ENCODE data around the gene SLC6A2.

The SLC6A2 gene

DNA sequence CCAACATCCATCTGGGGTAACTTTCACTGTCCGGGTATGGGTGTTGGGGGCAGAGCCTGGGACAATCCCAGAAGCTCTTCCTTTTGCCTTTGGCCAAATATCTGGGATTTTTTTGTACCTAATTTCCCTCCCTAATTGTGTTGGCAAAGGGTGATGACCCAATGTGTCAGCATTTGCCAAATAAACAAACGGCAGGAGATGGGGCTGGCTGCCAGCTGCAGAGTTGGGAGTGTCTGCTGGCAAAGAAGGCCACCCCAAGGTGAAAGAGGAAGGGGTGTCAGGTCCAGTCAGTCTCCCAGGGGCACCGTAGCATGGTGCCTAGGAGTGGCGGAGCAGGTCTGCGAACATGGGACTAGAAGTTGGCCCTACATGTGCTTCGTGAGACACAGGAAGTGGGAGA lies 73.0 kb downstream of the SLC6A2 start:
- TF ChIP-seq, protein P1, sequence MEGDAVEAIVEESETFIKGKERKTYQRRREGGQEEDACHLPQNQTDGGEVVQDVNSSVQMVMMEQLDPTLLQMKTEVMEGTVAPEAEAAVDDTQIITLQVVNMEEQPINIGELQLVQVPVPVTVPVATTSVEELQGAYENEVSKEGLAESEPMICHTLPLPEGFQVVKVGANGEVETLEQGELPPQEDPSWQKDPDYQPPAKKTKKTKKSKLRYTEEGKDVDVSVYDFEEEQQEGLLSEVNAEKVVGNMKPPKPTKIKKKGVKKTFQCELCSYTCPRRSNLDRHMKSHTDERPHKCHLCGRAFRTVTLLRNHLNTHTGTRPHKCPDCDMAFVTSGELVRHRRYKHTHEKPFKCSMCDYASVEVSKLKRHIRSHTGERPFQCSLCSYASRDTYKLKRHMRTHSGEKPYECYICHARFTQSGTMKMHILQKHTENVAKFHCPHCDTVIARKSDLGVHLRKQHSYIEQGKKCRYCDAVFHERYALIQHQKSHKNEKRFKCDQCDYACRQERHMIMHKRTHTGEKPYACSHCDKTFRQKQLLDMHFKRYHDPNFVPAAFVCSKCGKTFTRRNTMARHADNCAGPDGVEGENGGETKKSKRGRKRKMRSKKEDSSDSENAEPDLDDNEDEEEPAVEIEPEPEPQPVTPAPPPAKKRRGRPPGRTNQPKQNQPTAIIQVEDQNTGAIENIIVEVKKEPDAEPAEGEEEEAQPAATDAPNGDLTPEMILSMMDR (IDR thresholded peaks at IDR 0.05; ENCODE audit: control insufficient read depth, extremely low read depth, insufficient read depth), result no peak
- DNase-seq (ENCODE audit: low read depth), result no peak
- no peak overlapping the region for H3K4me3 ChIP-seq (ENCODE audit: low read depth, low read length)

DNA sequence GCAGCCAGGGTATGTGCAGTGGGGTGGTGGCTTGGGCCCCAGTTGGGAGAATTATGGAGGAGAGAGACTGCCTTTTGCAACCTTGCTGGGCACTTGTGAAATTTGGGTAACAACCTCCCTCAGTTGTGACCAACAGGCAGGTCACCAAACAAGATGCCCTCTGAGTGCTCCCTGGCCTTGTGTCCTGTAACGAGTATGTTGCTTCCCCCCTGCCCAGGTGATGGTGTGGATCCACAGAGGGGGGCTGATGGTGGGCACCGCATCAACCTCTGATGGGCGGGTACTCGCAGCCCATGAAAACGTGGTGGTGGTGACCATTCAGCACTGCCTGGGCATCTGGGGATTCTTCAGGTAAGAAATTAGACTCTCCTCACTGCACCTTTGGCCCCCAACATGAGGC lies 74.3 kb downstream of the SLC6A2 start:
- DNase-seq (ENCODE audit: low read depth), result no peak
- no peak overlapping the region for H3K4me3 ChIP-seq (ENCODE audit: low read depth, low read length)
- TF ChIP-seq, protein P1 (IDR thresholded peaks at IDR 0.05; ENCODE audit: control insufficient read depth, extremely low read depth, insufficient read depth), result no peak

DNA sequence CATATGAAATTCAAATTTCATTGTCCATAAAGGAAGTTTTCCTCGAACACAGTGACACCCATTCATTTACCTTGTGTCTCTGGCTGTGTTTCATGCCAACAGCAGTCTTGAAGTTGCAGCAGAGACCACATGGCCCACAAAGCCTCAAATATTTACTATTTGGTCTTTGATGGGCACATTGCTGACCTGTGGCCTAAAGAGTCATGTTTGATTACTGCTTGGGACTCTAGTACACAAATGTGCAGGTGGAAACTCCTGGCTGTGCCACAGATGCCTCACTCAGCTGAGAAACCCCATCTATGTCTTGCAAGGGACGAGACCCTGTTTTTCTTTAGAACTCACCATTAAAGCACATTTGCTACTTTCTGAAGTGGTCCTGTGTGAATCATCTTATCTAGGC lies 76.7 kb downstream of the SLC6A2 start:
- no peak overlapping the region for H3K4me3 ChIP-seq (ENCODE audit: low read depth, low read length)
- TF ChIP-seq, protein P1 (IDR thresholded peaks at IDR 0.05; ENCODE audit: control insufficient read depth, extremely low read depth, insufficient read depth), result no peak
- no peak for DNase-seq (ENCODE audit: low read depth)

DNA sequence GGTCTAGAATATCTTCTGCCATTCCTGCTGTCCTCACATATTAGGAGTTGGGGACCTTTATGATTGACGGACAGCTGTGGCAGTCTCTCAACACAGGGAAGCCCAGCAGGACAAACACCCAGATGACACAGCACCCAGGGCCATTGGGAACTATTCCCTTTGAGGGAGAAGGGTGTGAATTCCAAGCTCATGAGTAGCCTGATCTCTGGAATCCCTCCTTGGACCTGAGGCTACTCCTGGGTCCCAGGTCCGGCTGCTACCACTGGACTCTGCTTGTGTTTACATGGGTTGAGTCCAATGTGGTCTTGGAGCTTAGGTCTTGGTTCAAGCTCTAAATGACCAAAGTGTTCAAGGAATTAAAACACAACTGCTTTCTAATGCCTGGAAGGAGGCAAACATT lies 78.9 kb downstream of the SLC6A2 start:
- TF ChIP-seq, protein P1 (IDR thresholded peaks at IDR 0.05; ENCODE audit: control insufficient read depth, extremely low read depth, insufficient read depth), result no peak
- no peak overlapping the region for H3K4me3 ChIP-seq (ENCODE audit: low read depth, low read length)
- DNase-seq (ENCODE audit: low read depth), result no peak

DNA sequence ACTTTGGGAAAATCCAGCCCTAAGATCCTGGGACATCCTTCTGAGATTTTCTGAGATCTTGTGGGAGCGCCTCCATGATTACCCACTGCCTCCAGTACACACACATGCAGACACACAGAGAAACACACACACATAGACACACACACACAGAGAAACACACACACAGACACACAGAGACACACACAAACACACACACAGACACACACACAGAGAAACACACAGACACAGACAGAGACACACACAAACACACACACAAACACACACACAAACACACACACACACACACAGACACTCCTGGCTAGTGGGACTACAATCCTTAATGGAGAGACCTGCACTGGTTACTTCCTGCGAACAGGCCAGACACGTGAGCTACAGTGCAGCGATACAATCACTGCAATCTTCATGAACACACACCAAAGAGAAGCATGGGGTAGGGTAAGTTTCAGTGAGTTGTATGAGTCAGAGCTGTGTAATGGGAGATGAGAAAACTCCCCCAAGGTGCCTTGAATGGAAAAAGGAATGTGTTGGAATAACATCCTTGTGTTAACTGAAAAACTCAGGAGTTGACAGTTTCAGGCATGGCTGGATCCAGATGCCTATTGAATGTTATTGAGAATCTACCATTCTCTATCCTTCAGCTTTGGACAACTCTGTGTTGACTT lies 79.5 kb downstream of the SLC6A2 start:
- no peak overlapping the region for H3K4me3 ChIP-seq (ENCODE audit: low read depth, low read length)
- no peak for DNase-seq (ENCODE audit: low read depth)
- TF ChIP-seq, protein P1 (IDR thresholded peaks at IDR 0.05; ENCODE audit: control insufficient read depth, extremely low read depth, insufficient read depth), result no peak

DNA sequence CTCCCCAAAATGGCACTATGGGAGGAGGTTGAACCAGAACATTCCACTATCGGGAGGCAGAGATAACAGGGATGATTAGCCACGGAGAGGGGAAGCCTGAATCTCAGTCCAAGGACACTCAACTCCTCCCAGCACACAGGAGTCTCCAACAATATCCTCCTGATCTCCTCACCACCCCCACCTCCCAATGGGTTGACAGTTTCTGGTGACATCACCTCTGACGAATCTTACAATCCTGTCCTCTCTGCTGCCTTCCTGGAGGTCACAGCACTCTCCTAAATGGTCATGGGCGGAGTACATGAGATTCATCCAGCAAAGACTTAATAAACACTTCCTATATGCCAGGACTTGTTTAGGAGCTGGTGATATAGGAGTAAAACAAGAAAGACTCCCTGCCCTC lies 80.9 kb downstream of the SLC6A2 start:
- DNase-seq (ENCODE audit: low read depth), result no peak
- H3K4me3 ChIP-seq (ENCODE audit: low read depth, low read length), result no peak overlapping the region
- TF ChIP-seq, protein P1 (IDR thresholded peaks at IDR 0.05; ENCODE audit: control insufficient read depth, extremely low read depth, insufficient read depth), result no peak

DNA sequence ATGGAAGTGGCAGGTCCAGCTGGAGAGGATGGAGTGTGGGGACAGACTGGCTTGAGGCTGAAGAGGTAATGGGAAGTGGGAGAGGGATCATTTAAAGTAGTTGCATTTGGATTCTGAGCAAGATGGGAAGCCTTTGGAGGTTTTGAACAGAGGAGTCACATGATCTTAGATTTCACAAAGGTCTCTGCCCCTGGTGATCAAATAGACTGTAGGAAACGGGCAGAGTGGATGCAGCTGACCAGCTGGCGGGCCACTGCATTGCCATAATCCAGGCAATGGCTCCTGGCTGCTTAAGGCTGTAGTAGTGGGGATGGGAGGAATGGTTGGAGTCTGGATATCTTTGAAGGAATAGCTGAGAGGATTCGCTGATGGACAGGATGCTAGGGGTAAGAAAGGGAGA lies 81.5 kb downstream of the SLC6A2 start:
- DNase-seq (ENCODE audit: low read depth), result no peak
- TF ChIP-seq, protein P1 (IDR thresholded peaks at IDR 0.05; ENCODE audit: control insufficient read depth, extremely low read depth, insufficient read depth), result no peak
- H3K4me3 ChIP-seq (ENCODE audit: low read depth, low read length), result no peak overlapping the region
